ENCODE results near the gene SHCBP1L.
"Not testable (repeated sequence)": the region's sequence is repeated elsewhere in the genome, so short reads cannot be mapped to it uniquely, and the experiment has no call there.

SHCBP1L gene

GRCh38 chr1:182905321-182905720 lies 47.6 kb downstream of the SHCBP1L start:
- in situ Hi-C loops (cut with MboI; ENCODE audit: low sequenced_read_pairs): no loop called here

- in situ Hi-C loops (cut with MboI; ENCODE audit: low sequenced_read_pairs): not testable (repeated sequence)
Measured at GRCh38 chr1:182901946-182902345, 51.0 kb downstream of the SHCBP1L start.

- in situ Hi-C loops (cut with MboI; ENCODE audit: low sequenced_read_pairs): no loop called here
Measured at GRCh38 chr1:182897696-182898095, 55.3 kb downstream of the SHCBP1L start.

GRCh38 chr1:182890927-182891610 lies 61.9 kb downstream of the SHCBP1L start:
- in situ Hi-C loops (cut with MboI; ENCODE audit: low sequenced_read_pairs): no loop called here

- in situ Hi-C loops (cut with MboI; ENCODE audit: low sequenced_read_pairs): no loop called here
Measured at GRCh38 chr1:182889997-182890396, 63.0 kb downstream of the SHCBP1L start.

GRCh38 chr1:182888736-182889531 lies 64.0 kb downstream of the SHCBP1L start:
- in situ Hi-C loops (cut with MboI; ENCODE audit: low sequenced_read_pairs): no loop called here

- in situ Hi-C loops (cut with MboI; ENCODE audit: low sequenced_read_pairs): no loop called here
Measured at GRCh38 chr1:182886985-182887384, 66.0 kb downstream of the SHCBP1L start.

- in situ Hi-C loops (cut with MboI; ENCODE audit: low sequenced_read_pairs): no loop called here
Measured at GRCh38 chr1:182885591-182885990, 67.4 kb downstream of the SHCBP1L start.

GRCh38 chr1:182884872-182885271 lies 68.1 kb downstream of the SHCBP1L start:
- in situ Hi-C loops (cut with MboI; ENCODE audit: low sequenced_read_pairs): no loop called here

GRCh38 chr1:182877842-182878241 lies 75.1 kb downstream of the SHCBP1L start:
- in situ Hi-C loops (cut with MboI; ENCODE audit: low sequenced_read_pairs): no loop called here

- in situ Hi-C loops (cut with MboI; ENCODE audit: low sequenced_read_pairs): no loop called here
Measured at GRCh38 chr1:182877331-182877730, 75.6 kb downstream of the SHCBP1L start.

- in situ Hi-C loops (cut with MboI; ENCODE audit: low sequenced_read_pairs): no loop called here
Measured at GRCh38 chr1:182875889-182876288, 77.1 kb downstream of the SHCBP1L start.

GRCh38 chr1:182872881-182873280 lies 80.1 kb downstream of the SHCBP1L start:
- in situ Hi-C loops (cut with MboI; ENCODE audit: low sequenced_read_pairs): no loop called here

- in situ Hi-C loops (cut with MboI; ENCODE audit: low sequenced_read_pairs): no loop called here
Measured at GRCh38 chr1:182869241-182869666, 83.7 kb downstream of the SHCBP1L start.

GRCh38 chr1:182867861-182868260 lies 85.1 kb downstream of the SHCBP1L start:
- in situ Hi-C loops (cut with MboI; ENCODE audit: low sequenced_read_pairs): no loop called here

GRCh38 chr1:182863940-182864339 lies 89.0 kb downstream of the SHCBP1L start:
- in situ Hi-C loops (cut with MboI; ENCODE audit: low sequenced_read_pairs): no loop called here

GRCh38 chr1:182862827-182863226 lies 90.1 kb downstream of the SHCBP1L start:
- in situ Hi-C loops (cut with MboI; ENCODE audit: low sequenced_read_pairs): no loop called here

- in situ Hi-C loops (cut with MboI; ENCODE audit: low sequenced_read_pairs): no loop called here
Measured at GRCh38 chr1:182861994-182862393, 91.0 kb downstream of the SHCBP1L start.

- in situ Hi-C loops (cut with MboI; ENCODE audit: low sequenced_read_pairs): no loop called here
Measured at GRCh38 chr1:182860658-182861057, 92.3 kb downstream of the SHCBP1L start.

GRCh38 chr1:182857212-182857611 lies 95.8 kb downstream of the SHCBP1L start:
- in situ Hi-C loops (cut with MboI; ENCODE audit: low sequenced_read_pairs): no loop called here

GRCh38 chr1:182855911-182856310 lies 97.1 kb downstream of the SHCBP1L start:
- in situ Hi-C loops (cut with MboI; ENCODE audit: low sequenced_read_pairs): no loop called here

- in situ Hi-C loops (cut with MboI; ENCODE audit: low sequenced_read_pairs): no loop called here
Measured at GRCh38 chr1:182851825-182852224, 101.1 kb downstream of the SHCBP1L start.
